Left cardiac atrium (tissue), 4 donors: ENCODE measurements around the gene CA12. TPM values are rescaled to one million over a fixed set of nuclear protein-coding genes. Genes with fewer than 3 reads are reported as not detected.

Experiments used
- ATAC-seq, 2 donors: fragments of 200-7000 bp; cut with Tn5 transposase; one replicate each; pipeline ENCODE4 v1.9.1; 2020; ENCODE audit warnings: mild to moderate bottlenecking in 2 of 2, moderate library complexity in 2 of 2
- DNase-seq: peaks from one replicate; pipeline ENCODE4 v3.0.0-alpha.2; 2020
- intact Hi-C, 2 donors: fragments of 100-400 bp; cut with DNase I; formaldehyde crosslinking; loops; one replicate each; pipeline versions ENCODE4 v1.14.1 to v1.15.1; 2022 to 2023
- total RNA-seq, 2 donors: library from RNA; stranded (reverse); fragmentation: NEBNext Ultra II Directional; extraction: Animal tissue kit (Norgen Biotek cat#: 25700); gene quantifications; one replicate each; pipeline ENCODE4 v1.2.1, GENCODE V29; 2021
- donor health status: DM: no; HTN: yes; CAD: no.
- donor health status: DM: no; HTN: yes; CAD: no; lungs with severe emphysema.
- donor health status: DM: yes; HTN: yes; CAD: no.
- donor health status: Dilated cardiomyopathy.

Gene CA12
- total RNA-seq, 2 donors from 2014 or later = 2.3 to 5.4 TPM

DNA sequence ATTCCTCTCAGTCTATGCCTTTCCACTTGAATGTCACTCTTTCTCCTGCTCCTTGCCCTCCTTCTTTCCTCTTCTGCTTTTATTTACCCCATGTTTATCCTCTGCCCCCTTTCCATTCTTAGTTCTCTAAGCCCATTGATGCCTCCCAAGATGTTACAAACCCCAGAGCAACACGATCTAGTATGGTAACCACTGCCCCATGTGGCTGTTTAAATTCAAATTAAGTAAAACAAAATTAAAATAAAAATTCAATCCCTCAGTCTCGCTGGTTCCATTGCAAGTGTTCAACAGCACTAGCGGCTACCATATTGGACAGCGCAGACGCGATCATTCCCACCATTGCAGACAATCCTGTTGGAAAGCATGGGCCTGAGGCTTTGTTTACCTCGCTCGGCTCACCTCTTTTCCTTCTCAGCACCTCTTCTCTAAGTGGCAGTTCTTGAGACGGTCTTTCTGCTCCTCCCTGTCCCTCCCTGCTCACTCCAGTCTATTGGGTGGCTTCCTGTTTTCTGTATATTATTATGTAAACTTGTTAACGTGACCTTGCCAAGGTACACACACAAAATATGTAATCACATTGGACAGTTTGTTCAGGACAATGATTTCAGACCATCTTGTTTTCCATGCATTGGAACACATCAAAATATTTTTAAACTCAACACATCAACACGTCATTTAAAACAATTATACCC is 21.8 kb upstream of the CA12 start:
- ATAC-seq (no peak), DNase-seq (no peak)
- intact Hi-C loops = loop anchor here (2.0 to 5.0 kb wide), 2 partner anchors 111 to 115 kb away; no protein-coding TSS in a partner anchor

DNA sequence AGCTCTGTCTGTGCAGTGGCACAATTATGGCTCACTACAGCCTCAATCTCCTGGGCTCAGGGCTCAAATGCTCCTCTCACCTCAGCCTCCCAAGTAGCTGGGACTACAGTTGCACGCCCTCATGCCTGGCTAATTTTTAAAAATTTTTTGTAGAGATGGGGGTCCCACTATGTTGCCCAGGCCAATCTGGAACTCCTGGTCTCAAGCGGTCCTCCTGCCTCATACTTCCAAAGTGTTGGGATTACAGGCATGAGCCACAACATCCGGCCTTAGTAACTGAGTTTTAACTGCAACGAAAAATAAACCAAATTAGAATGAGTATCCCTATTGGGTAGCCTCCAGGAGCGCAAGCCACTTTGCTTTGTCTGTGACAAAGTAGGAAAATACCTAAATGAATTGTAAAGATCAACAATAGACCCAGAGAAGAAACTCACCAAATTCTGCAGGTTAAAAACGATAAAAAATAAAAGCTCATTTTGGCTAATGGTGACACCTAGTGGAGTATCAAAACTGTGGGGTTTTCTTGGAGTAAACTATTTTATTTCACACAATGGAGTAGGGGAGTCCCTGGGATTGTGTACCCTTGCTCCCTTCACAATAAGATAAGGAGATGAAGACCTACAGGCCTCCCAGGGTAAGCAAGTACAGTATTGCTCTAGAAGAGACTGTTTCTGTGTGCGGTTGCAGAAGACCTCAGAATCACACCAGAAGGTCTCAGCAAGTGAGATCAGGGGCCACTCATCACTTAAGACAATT is 21.0 kb upstream of the CA12 start:
- ATAC-seq = peak; percentile 50 to 59
- intact Hi-C loops = loop anchor here (2.0 to 5.0 kb wide), 2 partner anchors 110 to 114 kb away; no protein-coding TSS in a partner anchor
- DNase-seq = no peak

DNA sequence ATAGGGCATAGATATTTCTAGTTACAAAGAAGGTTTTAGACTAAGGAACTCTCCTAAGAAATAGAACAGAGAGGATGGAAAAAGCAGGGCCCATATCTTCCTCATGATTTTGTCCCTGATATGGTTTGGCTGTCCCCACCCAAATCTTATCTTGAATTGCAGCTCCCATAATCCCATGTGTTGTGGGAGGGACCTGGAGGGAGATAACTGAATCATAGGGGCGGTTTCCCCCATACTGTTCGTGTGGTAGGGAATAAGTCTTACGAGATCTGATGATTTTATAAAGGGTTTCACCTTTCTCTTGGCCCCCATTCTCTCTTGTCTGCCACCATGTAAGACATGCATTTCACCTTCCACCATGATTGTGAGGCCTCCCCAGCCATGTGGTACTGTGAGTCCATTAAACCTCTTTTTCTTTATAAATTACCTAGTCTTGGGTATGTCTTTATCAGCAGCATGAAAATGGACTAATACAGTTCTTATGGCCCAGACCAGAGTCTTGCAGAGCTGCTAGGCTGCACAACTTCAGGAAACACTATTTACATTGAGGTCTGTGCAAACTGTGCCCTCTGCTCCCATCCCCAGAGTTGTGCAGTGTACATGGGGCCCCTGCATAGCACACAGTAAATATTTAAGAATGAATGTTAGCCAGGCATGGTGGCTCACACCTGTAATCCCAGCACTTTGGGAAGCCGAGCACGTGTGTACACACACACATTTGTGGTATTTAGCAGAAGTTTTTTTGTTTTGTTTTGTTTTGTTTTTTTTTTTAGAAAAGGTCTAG is 20.3 kb upstream of the CA12 start:
- intact Hi-C loops = loop anchor here (2.0 to 5.0 kb wide), 2 partner anchors 110 to 113 kb away; no protein-coding TSS in a partner anchor
- ATAC-seq (no peak), DNase-seq (no peak)

DNA sequence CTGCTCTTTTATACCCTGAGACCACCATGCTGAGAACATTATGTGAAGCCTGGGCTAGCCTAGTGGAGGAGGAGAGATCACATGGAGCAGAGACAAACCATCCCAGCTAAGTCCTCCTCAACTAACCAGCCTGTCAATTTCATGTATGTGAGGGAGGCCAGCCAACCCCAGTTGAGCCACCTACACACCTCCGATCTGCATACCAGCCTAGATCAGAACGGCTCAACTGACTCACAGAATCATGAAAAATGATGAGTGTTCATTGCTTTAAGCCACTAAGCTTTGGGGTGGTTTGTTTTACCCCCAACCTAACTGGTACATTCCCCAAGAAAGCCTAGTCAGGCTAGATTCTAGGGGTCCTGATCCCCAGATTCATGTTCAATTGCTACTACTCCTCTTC is 19.4 kb upstream of the CA12 start:
- ATAC-seq (no peak), DNase-seq (no peak)
- intact Hi-C loops = loop anchor here in 1 of 2 donors (5.0 kb wide), 1 partner anchor 109 kb away; no protein-coding TSS in a partner anchor

DNA sequence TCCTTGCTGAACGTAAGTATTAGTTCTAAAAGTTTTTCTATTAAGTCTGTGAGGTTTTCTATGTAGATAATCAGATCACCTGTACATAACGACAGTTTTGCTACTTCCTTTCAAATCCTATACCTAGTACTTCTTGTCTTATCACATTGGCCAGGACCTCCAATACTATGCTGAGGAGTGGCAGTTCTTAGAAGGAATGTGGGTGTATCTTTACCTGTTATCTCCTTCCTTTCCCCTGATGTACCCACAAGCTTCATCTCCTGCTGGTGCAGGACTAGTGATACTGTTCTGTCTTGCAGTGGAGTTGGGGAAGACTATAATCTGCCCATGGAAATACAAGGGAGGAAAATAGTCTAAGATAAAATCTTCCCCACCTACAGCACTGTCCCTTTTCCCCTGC is 16.8 kb upstream of the CA12 start:
- ATAC-seq (no peak), DNase-seq (no peak)
- intact Hi-C loops = no loop called here

DNA sequence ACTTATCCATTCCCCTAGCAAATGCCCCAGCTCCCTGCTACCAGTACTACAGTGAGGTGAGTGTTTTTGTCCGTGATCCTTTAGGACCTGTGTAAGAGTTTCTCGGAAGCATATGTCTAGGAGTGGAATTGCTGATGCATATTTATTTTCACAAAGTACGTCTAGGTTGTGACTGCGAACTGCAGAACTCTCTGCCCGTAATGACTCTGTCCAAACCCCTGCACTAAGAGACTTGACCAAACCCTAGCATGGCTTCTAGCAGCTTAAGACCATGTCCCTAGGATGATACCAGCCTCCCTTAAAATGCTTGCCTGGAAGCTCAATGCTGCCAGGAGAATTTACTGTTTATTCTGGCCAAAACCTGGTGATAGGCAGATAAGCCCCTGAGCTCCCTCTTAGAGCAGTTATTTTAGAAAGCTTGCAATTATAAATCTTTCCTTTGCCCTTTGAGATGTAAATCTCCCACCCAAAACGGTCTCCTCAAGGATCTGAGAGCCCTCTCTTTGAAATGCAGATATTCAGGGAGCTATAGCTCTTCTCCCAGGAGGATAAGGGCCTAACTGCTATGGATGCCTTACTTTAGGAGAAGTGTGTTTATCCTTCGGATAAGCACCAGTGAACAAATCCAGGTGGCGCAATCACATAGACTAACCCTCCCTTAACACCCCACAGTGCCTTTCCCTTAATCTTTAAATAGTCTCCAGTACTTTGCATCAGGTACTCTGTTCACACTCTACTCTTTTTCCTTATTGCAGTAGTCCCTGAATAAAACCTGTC is 14.7 kb upstream of the CA12 start:
- intact Hi-C loops = no loop called here
- ATAC-seq = peak in 1 of 2 donors; percentile 76
- no peak for DNase-seq

DNA sequence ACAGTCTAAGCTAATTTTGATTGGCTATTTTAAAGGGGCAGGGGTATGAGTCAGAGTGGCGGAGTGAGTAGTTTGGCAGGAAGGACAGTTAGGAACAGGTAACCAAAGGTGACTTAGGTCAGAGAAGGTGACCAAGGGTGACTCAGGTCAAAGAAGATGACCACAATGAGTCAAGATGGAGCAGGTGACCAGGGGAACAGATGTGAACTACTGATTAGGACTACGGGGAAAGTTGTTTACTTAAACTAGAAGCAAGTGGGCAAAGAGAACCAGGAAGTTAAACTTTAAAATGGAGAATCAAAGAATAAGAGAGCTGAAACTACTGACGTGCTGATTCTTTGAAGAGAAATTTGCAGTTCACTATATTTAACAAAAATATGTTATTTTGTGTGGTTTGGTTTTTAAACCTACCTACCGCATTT is 14.1 kb upstream of the CA12 start:
- ATAC-seq (no peak), DNase-seq (no peak)
- intact Hi-C loops = no loop called here

DNA sequence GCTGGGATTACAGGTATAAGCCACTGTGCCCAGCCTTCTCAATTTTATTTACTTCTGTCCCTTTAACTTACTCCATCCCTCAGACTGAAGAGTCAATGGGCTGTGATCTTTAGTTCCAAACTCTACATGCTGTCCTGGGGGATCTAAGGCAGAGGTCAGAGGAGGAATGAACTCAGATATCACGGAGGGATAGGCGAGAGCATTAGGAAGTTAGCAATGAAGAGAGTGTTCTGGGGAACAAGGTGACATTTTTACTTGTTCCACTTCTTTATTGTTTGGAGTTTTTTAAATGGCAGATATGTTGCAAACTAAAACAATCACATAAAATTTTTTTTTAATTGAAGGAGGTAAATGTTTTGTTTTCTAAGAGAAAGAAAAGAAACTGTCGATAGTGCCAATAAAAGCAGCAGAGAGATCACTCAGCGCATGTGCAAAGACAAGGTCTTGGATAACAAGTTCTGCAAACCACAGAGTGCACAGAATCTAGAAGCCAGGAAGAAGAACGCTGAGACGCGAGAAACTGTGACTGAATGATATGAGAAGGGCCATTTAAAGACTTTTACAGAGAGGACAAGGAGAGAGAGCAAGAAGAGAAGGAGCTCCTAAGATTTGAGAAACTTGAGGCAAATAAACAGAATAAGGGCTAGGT is 10.8 kb upstream of the CA12 start:
- ATAC-seq (peak; percentile 22 to 51), DNase-seq (no peak)
- intact Hi-C loops = no loop called here

DNA sequence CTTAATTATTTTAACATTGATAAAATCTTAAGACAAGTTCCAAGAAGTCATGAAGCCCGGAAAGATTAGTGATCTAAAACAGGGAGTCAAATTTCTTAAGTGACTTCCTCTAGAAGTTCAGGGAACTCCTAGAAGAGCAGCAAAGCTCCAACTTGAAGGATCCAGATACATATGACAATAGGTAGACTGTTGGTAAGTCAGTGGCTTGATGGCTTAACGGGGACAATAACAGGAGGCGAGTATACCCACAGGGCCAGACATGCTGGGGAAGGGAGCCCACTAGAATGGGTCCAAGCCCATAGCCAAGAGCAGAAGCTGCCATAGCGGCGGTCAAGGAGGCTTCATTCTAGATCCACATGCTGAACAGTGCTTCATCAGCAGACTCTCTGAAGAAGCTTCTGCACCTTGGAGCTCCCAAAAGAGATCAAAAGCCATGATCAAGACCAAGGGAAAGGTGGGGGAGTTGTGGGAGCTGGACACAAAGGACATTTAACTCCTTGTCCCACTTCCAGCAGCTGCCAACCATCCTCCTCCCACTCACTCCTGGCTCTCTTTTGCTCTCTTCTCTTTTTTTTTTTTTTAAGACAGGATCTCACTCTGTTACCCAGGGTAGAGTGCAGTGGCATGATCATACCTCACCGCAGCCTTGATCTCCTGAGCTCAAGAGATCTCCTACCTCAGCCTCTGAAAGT is 10.2 kb upstream of the CA12 start:
- intact Hi-C loops = no loop called here
- DNase-seq = no peak
- ATAC-seq = no peak

DNA sequence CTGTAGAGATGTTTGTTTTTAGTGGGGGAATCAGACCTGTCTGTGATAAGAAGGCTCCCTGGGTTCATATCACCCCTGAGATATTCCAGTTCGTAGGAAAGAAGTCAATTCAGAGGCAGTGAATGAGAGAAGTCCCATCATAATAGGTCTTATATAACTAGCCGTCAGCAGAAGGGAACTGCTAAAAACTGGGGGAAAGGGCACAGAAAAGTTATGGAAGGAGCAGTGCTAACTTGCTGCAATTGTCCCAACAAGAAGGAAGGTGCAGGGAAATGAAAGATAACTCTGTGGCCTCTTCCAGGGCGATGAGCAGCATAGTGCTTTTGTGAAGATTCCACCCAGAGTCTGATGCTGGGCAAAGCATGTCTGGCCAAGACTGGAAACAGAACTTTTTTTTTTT is 9.0 kb upstream of the CA12 start:
- ATAC-seq (peak in 1 of 2 donors; percentile 51), DNase-seq (no peak)
- intact Hi-C loops = no loop called here

DNA sequence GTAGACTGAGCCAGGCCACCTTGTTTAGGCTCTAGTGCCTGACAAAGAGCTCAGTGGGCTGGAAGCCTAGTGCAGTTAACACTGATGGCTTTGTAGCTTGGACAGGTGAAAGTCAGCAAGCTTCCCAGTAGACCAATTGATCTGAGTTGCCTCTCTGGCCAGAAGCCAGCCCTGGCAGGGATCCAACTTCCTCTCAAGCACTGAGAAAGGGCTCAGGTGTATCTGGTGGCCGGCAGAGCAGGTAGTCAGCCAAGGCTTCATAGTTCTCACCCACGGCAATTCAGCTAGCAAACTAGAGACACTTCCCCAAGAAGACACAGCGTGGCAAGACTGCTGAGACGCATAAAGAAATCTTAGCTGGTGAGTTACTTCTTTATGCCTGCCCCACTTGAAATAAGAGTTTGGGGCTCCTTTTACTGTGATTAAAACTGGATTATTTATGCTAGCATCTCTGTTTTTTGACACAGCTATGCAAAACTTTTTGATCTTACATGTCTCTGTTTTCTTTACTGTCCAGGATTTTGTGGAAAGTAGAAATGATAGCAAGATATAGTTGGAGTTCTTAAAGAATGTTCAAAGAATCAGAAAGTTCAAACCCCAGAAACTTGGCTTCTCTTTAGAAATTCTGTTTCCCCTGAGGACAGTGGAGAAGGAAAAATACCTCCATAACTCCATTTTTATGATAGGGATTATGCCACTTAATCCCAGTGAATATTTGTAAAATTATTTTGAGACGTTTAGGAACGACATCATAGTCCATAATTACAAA is 8.4 kb upstream of the CA12 start:
- DNase-seq (no peak), ATAC-seq (no peak)
- intact Hi-C loops = no loop called here

DNA sequence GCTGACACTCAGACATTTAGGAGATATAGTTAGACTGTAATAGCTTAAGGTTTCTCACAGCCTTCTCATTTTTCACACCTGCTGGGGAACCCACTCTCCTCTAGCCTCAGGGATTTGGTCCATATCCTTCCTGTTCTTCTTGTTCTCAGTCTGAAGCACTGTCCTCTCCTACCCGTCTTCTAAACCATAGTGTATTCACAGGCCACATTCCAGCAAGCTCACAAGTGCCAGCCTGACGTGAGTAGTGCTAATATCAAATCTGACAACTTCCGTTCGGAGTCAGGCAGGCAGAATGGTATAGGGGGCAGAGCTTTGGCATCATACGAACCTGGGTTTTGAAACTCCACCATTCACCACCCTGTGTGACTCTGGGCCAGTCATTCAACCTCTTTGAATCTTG is 6.9 kb upstream of the CA12 start:
- no peak for ATAC-seq
- intact Hi-C loops = no loop called here
- DNase-seq = no peak

DNA sequence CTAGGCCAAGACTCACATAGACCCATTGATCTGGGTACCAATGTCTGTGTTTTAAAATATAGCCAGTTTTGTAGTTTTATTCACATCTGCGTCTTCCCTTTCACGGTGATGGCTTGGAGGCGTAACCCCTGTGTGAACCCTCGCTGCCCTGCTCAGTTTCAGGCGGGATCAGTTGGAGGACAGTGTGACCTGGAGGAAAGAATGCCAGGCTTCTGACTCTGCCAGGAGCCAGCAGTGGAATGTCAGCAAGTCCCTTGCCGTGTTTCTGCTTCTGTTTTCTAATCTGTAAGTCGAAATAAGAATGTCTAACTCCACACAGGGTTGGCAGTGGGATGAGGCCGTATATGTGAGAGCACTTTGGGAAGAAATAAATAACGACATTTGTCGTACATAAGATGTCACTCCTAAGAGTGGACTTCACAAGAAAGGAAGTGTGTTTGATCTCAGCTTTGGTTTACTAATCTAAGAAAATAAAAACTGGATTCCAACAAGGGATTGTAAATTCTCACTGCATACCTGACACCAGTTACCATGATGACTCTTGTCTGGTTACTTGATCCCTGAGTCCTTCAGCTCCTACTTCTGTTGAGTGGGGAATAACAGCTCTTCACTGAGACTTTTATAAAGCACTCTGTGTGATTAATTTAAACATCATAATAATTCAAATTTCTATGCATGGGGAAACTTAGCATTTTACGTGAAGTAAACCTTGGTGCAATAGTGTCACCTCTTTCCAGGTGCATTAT is 6.3 kb upstream of the CA12 start:
- DNase-seq (no peak), ATAC-seq (no peak)
- intact Hi-C loops = no loop called here

DNA sequence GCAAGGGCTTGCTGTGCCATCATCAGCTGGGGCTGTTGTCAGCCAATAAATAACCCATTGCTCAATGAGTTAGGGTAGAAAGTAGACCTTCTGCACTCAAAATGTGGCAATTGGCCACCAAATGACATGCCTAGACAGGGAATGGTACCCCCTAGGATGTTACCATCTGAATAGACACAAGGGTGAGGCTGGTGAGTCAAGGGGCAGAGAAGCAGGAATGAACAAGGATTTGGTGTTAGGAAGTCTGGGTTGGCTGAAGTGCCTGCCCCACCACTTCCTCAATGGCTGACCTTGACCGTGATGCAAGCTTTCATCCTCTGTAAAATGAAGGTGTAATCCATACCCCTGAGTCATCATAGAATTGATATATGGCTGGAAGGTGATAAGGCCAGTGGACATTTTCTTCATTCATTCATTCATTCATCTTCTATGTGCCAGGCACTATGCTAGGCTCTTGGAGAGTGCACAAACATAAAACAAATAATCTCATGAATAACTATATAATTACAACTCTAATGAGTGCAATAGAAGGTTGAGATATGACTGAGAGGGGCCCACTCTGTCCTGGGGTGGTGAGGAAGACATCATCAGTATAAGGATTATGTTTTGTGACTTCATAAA is 4.4 kb upstream of the CA12 start:
- no peak for ATAC-seq
- no peak for DNase-seq
- intact Hi-C loops = no loop called here

DNA sequence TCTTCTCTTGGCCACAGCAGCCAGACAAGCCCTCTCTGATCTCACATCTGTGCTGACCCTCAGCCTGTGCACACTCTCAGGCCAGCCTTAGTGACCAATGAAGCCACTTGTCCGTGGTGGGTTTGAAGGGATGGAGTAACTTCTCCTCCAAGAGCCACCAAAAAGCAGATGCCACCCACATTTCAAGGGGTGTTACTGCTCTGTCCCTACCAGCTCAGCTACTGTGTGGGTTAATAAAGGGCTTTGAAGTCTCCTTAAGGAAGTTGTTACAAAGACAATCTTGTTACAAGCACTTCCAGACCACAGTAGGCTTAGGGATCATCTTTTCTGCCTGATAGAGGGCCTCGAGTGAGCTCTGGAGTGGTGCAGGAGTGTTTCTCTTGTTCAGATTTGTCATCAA is 3.3 kb upstream of the CA12 start:
- ATAC-seq (no peak), DNase-seq (no peak)
- intact Hi-C loops = no loop called here
